Suppressor macrophage treated with lipopolysaccharide for 1 hour (primary cell): ENCODE data around the gene SIRPG.
A peak's percentile ranks its signal among the peaks of the same experiment; 100 is the strongest.
"Not testable (repeated sequence)": the region's sequence is repeated elsewhere in the genome, so short reads cannot be mapped to it uniquely, and the experiment has no call there.

Experiments
- DNase-seq, 3 donors: peaks; one replicate each; pipeline ENCODE4 v3.0.0-alpha.2; 2020 to 2022

The SIRPG gene

DNA sequence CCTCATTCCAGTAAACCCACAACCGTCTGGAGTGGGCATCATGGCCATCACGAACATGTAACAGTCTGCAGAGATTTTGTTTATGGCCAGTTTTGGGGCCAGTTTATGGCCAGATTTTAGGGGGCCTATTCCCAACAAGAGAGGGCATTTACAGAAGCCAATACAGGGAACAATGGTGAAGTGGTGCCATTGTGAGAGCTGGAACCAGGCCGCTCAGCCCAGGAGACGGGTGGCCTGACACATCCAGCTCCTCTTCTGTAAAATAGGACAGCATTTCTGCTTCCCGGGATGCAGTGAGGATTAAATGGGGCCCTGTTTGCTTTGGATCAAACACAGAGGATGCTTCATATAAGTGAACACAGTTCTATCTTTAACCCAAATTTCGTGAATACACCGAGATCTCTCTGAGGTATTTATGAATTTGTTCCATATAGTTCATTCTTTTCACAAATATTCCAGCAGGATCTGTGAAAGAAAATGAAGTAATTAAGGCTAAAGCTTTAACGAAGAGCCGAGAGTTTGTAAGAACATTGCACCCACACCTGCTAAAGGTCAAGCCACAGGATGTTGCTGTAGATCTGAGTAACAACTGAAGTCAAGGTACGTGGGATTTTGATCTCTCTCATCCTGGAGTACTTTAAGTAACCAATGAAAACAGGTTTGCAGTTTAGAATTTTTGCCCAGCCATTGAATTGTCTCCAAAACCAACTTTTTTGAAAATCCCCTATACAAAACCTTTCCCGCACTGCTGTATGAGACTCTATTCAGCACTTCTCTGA, 14.5 kb upstream of the SIRPG start:
- DNase-seq = no peak

DNA sequence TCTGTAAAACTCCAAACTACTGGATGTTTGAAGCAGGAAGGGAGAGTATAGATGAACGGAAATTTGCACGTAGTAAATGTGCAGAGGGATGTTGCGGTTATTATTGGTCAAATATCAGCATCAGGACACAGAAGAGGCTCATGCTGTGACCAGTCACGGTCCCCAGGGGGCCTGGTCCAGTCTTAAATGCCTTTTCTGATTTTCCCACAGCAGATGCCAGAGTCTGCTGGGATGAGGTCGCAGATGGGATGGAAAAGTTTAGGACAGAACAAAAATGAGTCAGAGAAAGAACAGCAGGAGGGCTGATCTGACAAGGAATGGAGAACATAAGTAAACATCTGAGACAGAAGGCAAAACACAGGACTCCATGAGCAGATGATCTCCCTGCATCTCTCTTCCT, 11.7 kb upstream of the SIRPG start:
- no peak for DNase-seq

GRCh38 chr20:1667502-1668085, 10.0 kb upstream of the SIRPG start:
- DNase-seq = no peak

DNA sequence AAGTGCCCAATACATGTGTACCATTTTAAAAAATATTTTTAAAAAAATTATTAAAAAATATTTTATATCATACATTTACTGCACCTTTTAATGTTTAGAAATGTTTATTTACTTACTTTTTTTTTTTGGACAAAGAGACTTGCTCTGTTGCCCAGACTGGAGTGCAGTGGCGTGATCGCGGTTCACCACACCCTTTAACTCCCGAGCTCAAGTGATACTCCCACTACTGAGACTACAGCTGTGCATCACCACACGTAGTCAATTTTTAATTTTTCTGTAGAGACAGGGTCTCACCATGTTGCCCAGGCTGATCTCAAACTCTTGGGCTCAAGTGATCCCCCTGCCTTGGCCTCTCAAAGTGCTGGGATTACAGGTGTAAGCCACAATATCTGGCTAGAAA, 9.2 kb upstream of the SIRPG start:
- no peak for DNase-seq

DNA sequence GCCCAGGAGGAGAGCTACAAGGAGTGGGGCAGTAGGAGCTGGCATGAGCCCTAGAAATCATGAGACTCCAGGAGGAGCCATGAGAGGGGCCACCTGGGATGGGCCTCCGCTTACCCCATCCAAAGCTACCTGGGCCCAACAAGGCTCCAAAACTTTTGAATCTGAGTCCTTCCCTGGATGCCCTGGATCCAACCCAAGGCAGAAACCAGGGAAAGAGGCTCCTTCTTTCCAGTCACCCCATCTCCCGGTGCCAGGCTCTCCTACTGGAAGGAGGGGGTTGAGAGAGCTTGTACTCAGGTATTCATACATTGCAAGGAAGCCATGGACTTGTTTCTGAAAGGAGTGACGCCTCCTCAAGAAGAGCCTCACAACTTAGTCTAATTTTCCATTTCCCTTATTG, 7.8 kb upstream of the SIRPG start:
- DNase-seq = no peak

DNA sequence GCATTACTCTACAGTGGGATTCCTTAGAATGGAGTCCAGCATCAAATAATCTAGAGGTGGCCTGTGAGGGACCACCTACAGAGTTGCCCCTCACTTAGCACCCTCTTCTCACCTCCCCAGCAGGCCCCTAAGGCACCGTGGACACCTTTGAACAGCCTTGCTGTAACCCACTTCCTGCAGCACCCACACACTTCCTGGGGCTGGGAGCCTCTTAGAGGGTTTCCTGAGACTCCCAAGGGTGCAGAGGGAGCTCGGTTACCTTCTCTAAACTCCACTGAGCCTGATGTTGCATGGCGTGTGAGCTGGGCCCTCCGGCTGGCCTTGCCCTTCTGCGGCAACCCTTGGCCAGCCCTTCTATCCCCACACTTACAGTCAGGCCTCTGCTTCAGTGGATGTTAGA, 7.3 kb upstream of the SIRPG start:
- no peak for DNase-seq

DNA sequence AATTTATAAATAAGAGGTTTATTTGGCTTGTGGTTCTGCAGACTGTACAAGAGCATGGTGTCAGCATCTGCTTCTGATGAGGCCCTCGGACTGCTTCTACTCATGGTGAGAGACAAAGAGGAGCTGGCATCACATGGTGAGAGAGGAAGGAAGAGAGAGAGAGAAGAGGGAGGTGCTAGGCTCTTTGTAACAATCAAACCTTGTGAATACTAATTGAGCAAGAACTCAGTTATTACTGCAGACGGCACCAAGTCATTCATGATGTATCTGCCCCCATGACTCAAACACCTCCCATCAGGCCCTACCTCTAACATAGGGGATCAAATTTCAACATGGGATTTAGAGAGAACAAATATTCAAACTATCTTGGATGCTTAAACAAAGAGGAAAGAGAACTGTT, 6.3 kb upstream of the SIRPG start:
- peak in 2 of 3 donors; percentile 24 to 33 for DNase-seq

DNA sequence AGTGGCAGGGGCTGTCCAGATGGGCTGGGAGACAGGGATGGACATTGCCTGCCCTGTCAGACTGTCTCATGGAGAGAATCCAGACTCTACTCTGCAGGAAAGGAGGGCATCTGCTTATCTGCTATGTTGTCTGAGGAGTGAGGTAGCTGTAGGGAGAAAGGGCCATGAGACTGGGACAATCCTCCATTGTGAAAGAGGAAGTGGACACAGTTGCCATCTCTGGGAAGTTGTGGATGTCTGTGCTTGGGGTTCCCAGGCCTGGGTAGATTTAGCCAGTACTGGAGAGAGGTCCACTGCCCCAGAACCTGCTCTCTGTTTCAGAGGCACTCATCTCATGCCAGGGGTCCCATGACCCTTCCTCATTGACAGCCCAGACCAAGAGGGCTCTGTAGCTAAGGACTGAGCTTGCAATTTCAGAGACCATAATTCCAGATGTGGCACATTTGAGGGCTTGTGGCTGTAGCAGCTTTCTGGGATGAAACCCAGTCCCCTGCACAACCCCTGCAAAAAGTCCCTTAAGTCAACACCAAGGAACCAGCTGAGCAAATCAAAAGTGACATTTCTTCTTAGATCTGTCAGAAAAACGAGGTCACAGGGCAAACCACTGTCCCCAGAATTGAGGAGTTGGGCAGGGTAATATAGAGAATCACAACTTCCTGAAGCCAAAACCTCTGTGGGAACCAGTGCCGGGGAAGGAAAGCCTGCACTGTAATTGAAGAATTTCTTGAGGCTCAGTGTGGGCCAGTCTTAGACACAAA, 4.1 kb upstream of the SIRPG start:
- peak; percentile 68 to 71 (median 70) for DNase-seq

GRCh38 chr20:1660246-1660645, 2.7 kb upstream of the SIRPG start:
- DNase-seq = no peak

GRCh38 chr20:1656844-1657243, 735 bp downstream of the SIRPG start:
- no peak for DNase-seq

DNA sequence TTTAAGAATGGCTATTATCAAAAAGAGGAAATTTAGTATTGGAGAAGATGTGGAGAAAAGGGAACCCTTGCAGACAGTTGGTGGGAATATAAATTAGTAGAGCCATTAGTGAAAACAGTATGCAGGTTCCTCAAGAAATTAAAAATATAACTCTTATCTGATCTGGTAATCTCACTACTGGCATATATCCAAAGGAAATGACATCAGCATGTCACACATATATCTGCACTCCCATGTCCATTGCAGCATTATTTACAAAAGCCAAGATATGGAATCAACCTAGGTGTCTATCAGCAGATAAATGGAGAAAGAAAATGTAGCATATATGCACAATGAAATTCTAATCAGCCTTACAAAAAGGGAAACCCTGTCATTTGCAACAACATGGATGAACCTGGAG, 2.6 kb downstream of the SIRPG start:
- no peak for DNase-seq

- no peak for DNase-seq
These were observed 4.6 kb downstream of the SIRPG start for GRCh38 chr20:1652960-1653359.

DNA sequence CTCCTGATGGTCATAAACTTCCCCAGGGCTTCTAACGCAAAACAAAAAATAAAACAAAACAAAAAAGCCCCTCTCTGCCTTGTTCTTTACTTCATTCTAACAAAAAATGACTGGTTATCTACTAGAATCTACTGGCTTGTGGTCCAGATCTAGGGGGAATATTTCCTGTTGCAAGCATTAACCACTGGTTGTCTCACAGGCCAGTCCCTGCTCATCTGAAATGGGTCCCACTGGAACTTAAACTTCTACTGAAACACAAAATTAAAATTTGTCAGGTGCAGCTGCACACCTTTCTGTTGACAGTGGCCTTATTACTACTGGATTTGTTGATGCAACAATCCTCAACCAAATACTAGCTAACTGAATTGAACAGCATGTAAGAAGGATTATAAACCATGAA, 5.5 kb downstream of the SIRPG start:
- no peak for DNase-seq

GRCh38 chr20:1651268-1652058, 6.1 kb downstream of the SIRPG start:
- DNase-seq = no peak

GRCh38 chr20:1648101-1648500, 9.5 kb downstream of the SIRPG start:
- no peak for DNase-seq

DNA sequence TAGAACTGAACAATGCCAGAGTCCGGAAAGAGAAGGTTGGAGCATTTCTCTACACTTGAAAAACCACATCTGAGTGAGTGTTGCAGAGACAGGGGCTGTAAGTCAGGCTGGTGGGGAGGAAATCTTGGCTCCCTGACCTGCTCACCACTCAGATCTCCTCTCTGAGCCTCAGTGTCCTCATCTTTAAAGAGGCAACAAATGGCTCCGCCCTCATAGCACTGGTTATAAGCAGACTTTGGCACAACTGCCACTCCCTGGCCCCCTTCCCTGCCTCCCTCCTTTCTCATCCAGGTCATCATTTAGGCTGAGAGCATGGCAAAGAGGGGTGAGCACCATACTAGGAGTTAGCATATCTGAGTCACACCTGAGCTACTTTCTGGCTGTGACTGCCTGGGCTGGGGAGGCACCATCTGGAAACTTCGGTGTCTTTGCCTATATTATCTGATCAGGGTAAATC, 10.6 kb downstream of the SIRPG start:
- DNase-seq = no peak

- DNase-seq = no peak
These were observed 13.2 kb downstream of the SIRPG start for GRCh38 chr20:1644101-1644962.

GRCh38 chr20:1638643-1639042, 18.9 kb downstream of the SIRPG start:
- DNase-seq = not testable (repeated sequence)

DNA sequence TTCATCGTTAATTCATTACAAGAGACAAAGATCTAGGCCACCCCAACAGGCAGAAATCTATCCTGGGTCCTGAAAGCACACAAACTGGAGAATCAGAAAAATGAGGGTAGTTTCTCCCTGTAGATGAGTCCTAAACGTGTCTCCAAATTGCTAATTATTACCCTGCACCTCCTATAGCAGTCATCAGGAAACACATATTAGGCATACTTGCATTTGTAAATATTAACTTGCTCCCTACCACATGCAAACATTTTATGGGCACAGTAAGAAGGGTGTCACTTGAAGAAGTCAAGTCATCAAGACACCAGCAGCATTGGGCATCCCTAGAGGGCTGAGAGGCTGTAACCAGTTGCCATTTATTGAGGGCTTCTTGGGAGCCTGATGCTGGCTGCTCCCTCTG, 19.8 kb downstream of the SIRPG start:
- DNase-seq = no peak

DNA sequence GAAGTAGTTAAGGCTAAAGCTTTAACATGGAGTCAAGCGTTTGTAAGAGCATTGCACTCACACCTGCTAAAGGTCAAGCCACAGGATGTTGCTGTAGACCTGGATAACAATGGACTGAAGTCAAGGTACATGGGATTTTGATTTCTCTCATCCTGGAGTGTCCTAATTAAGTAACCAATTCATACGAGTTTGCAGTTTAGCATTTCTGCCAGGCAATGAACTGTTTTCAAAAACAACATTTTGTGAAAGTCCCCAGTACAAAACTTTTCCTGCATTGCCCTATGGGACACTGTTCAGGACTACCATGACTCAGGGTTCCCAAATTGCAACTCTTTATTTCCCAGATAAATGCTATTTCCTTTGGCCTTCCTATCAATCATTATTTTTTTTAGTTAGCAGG, 20.4 kb downstream of the SIRPG start:
- no peak for DNase-seq

GRCh38 chr20:1636621-1637020, 21.0 kb downstream of the SIRPG start:
- DNase-seq = peak in 1 of 3 donors; percentile 24
